Middle frontal gyrus (tissue), 1 donor: ENCODE measurements around the gene EGF.
"Not testable (repeated sequence)": the region's sequence is repeated elsewhere in the genome, so short reads cannot be mapped to it uniquely, and the experiment has no call there.

ENCODE experiments used
- DNase-seq: peaks from one replicate; pipeline ENCODE4 v3.0.0-alpha.2; 2015; ENCODE audit warnings: low spot score; ENCODE audit errors: extremely low spot score

Gene EGF

DNA sequence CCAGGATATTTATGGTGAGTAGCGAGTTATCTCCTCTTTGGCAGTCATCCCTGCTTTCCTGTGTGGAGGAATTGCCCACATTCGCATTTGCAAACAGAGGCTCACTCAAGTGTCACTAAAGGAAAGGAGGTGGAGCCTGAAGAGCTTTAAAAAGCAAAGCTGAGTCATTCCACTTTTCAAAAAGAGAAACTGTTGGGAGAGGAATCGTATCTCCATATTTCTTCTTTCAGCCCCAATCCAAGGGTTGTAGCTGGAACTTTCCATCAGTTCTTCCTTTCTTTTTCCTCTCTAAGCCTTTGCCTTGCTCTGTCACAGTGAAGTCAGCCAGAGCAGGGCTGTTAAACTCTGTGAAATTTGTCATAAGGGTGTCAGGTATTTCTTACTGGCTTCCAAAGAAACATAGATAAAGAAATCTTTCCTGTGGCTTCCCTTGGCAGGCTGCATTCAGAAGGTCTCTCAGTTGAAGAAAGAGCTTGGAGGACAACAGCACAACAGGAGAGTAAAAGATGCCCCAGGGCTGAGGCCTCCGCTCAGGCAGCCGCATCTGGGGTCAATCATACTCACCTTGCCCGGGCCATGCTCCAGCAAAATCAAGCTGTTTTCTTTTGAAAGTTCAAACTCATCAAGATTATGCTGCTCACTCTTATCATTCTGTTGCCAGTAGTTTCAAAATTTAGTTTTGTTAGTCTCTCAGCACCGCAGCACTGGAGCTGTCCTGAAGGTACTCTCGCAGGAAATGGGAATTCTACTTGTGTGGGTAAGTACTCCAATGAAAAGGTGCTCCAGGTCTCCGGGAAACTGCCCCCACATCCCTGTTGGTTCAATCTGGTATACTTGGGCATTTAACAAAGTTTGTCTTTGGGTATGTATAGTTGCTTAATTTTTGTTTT is at the start of gene EGF:
Gene EGF (plus strand): TSS at position 178 of the 890 bp plus-strand sequence. CDS start 453 bp downstream, at position 631.
- peak; percentile 5 for DNase-seq

DNA sequence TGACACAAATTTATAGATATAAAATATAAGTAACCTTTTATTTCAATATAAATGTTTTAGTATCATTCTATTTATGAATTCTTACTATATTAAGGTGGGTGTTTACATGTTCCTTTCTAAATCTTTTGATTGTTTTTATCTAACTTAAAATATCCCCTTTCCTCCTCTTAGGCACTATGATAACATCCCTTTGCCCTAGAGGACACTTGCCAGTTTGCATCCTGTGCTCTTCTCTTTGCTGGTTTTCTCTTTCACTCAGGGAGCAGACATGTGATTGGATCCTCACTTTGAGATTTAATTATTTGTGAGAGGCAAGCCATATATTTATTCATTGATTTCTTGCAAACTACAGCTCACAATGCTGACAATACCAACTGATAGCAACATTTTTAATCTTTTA is 48.5 kb upstream of the EGF start:
- DNase-seq = no peak

DNA sequence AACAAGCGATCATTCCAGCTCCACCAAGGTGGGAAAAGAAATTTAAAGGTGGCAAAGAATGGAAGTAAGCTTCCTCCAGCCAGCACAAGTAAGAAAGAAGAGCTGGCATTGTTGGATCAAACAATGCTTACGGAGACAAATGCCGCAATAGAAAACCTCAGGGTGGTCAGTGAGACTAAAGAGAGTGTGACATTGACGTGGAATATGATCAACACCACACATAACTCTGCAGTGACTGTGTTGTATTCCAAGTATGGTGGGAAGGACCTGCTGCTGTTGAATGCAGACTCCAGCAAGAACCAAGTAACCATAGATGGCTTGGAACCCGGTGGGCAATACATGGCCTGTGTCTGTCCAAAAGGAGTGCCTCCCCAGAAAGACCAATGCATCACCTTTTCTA is 42.6 kb upstream of the EGF start:
- DNase-seq = no peak

DNA sequence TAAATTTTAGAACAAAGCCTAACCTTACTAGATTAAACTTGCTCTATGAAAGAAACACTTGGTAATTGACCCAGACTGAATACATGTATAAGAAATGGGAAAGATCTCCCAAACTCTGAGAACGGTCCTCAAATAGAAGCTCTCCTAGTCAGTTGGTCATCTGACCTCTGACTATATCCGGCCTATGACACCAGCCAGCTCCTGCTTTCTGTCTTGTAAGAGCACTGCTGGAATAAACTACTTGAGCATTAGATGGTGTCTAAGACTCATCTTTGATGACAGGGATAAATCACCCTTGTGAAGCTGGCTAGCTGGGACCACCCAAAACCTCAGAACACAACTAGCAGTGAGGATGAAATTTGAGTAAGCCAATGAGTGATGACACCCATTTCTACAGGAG is 40.6 kb upstream of the EGF start:
- no peak for DNase-seq

DNA sequence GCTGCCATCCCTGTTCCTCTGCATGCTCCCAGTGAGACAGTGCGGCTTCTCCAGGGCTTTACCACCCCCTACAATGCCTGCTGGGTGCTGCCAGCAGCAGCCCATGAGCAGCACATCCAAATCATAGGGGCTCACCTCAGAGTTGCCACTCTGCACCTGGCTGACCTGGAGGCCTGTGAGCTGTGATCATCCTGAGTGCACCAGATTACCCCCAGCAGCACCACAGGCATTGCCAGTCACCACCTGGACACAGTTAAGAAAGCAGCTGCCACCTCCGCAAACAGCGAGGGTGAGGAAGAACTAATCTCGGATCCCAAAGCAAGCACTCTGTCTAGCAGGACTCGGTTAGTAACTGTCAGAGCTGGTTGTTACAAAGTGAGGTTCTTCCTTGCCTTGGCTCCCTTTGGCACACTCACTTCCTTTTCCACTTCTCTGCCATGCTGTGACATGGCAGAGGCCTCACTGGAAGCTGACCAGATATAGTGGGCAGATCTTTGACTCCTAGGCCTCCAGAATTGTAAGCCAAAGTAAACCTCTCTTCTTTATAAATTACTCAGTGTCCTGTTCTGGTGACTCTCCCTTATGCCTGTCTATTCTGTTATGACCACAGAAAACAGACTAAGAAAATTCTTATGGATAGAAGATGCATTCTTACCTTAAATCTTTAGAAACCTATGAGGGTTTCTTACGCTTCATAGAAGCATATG is 39.6 kb upstream of the EGF start:
- no peak for DNase-seq

DNA sequence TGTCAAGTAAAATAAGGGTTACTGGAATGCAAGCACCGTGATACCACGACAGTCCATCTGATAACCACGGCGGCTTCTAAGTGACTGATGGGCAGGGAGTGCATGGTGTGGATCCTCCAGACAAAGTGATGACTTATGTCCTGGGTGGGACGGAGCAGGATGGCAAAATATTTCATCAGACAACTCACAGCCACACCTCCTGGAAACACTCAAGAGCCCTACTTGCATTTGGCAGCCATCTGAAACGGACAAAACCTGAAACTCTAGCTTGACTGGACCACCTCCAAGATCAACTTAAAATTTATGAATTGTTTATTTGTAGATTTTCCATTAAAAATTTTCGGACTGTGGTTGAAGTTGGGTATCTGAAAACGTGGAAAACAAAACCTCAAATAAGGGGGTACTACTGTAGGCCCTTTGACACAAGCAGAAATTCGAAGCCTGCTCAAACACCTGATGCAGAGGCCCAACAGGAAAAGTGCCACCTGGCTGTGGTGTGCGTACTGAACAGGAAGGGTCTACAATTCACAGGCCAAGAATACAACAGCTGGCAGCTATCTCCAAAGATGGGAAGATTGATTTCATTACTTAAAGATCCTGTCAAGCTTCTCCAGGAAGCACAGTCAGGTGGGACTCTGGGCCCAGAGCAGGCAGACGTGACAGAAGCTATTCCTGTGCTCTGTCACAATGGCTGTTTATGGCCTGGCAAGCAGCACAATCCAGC is 38.7 kb upstream of the EGF start:
- no peak for DNase-seq

DNA sequence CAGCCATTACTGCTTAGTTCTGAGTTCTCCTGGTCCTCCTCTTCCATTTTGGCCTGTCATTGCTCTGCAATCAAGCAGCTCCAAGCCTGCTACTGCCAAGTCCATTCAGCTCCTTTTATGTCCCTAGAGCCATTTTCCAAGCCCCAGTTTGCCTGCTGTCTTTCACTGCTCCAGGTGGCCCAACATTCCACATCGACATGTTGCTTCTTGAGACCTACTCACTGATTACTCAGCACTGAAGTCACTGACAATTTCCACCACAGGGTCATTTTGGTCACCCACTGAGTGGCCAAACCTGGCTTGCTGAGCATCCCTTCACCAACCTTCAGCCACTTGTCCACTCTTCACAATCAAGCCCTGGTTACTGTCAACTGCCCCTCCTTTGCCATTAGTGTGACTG is 37.6 kb upstream of the EGF start:
- DNase-seq = no peak

DNA sequence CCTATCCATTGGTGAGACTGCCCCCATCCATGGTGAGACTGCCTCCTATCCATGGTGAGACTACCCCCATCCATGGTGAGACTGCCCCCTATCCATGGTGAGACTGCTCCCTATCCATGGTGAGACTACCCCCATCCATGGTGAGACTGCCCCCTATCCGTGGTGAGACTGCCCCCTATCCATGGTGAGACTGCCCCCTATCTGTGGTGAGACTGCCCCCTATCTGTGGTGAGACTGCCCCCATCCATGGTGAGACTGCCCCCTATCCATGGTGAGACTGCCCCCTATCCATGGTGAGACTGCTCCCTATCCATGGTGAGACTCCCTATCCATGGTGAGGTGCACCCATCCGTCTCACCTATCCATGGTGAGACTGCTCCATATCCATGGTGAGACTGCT is 37.1 kb upstream of the EGF start:
- DNase-seq = not testable (repeated sequence)

DNA sequence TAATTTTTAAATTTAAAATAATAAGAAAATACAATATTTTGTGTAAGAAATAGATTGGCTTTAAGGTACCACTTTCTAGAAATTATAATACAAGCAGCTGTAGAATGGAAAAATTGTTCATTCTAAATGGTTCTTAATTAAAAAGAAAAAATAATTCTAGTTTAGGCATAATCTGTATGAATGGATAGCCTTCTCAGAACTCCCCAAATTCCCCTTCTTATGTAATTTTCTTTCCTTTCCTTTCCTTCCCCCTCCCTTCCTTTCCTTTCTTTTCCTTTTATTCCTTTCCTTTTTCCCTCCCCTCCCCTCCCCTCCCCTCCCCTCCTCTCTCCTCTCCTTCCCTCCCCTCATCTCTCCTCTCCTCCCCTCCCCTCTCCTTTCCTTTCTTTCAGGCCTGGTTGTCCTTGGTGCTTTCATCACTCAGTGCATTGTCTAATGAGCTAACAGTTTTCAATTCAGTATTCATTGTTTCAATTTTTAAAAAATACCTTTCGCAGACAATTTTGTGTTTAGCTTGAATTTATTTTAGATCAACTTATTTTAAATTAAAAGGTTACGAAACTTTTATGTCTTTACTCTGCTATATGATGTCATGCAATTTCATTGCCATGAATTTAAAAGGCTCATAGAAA is 35.9 kb upstream of the EGF start:
- no peak for DNase-seq

DNA sequence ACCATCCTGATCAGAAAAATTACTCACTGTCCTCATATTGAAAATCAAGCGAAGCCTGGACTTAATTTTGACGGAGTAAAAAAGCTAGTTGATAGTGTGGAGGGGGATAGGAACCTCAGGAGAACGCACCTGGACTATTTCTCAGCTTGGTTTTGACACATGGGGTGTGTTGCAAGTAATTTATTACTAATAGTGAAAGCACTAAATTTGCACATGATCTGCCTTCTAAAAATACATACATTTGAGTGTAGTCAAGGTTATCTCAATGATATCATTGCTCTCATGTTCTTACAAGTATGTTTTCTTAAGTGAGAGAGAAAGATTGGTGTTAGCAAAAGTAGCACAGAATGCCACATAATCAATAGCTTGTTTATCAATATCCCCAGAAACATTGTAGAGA is 35.3 kb upstream of the EGF start:
- DNase-seq = no peak

DNA sequence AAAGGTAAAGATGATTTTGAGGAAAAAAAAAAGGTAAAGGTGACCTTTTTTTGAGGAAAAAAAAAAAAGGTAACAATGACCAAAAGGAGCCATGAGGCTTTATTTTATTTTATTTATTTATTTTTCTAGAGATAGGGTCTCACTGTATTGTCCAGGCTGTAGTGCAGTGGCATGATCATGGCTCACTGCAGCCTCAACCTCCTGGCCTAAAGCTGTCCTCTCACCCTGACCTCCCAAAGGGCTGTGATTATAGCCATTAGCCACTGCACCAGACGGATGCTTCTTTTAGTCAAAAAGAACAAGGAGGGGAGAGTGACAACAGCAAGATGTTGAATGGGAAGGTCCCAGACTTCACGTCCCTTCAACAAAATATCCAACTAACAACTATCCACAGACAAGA is 34.3 kb upstream of the EGF start:
- DNase-seq = no peak

DNA sequence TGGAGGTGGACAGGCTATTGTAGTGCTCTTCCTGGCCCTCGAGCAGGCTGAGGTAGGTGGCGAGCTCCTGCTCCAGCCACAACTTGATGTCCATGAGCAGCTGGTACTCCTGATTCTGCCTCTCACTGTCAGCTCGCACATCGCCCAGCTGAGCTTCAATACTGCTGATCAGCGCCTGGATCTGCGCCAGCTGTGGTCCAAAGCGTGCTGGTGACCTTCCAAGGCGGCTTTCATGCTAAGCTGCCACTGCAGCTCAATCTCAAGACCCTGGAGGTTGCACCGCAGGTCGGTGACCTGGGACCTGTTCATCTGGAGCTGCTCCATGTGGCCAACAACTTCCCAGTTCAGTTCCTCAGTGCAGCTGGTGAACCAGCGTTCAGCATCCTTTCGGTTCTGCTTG is 33.6 kb upstream of the EGF start:
- no peak for DNase-seq

DNA sequence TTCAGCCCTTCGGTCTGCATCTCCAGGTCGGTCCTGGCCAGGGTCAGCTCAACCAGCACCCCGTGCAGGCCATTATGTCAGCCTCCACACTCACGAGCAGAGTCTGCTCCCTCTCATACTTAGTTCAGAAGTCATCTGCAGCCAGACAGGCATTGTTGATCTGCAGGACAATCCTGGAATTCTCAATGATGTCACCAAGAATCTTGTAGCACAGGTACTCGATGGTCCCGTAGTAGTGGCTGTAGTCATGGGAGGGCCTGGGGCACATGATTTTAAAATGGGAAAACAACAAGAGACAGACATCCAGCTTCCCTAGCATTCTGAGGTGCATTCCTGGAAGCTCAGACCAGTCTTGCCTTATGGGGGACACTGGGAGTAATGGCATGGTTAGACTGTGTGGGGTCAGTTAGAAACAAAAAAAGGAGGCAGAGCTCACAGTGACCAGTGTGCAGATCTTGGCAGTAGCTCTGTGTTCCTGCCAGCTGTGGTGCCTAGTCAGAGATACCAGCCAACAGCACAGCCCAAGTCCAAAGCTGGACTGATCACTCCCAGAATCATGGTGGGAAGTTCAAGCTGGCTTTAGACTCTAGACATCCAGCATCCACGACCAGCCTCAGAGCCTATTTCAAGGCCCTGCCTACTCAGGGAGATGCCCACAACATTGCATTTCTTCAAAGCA is 32.9 kb upstream of the EGF start:
- DNase-seq = no peak

DNA sequence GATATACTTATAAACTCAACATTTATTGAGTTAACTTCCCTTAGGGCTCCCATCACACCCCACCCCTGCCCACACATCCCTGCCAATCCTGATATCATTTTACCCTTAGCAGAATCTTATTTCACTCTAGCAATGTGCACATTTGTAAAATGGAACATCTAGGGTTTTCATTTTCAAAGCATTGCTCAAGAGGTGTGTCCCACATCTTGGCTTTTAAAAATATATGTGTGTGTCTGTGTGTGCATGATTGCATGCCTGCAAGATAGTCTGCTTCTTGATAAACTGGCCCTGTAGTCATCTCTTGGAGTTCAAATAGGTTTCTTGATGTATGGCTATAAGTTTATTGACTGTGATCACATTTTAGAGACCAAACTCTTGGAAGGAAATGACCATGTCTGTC is 26.4 kb upstream of the EGF start:
- no peak for DNase-seq

DNA sequence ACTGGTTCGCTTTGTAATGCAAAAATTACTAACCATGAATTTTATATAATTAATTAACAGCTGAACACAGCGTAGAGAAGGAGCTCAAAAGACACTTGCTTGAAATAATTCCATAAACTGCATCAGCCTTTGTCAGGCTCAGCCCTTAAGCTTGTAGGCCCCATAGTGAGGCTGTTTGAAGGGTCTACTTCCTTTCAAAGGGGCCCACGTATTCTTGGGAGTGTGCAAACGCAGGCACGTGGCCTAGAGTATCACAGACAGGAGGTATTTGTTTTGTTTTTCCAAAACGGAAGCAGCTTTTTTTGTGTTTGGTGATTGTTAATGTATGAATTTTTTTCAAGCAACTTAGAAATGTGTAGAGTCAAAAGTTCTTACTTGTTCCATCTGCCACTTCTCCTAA is 25.6 kb upstream of the EGF start:
- no peak for DNase-seq

DNA sequence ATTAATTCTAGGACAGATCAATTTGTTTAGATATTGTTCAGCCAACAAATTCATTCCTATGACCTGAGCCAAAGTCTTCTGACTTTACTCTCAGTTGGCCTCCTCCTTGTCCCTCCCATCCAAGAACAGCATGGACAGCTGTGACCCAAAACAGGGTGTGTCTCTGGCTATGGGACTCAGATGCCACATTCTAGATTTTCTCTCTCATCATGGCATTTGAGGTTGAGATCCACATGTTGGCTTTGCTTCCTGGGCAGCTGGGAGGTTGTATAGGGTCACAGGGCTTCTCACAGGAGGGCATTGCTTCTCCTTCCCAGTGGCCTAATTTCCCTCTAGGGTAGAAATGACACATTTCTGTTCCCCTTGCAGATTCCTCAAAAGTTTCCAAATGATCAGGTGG is 22.6 kb upstream of the EGF start:
- no peak for DNase-seq

DNA sequence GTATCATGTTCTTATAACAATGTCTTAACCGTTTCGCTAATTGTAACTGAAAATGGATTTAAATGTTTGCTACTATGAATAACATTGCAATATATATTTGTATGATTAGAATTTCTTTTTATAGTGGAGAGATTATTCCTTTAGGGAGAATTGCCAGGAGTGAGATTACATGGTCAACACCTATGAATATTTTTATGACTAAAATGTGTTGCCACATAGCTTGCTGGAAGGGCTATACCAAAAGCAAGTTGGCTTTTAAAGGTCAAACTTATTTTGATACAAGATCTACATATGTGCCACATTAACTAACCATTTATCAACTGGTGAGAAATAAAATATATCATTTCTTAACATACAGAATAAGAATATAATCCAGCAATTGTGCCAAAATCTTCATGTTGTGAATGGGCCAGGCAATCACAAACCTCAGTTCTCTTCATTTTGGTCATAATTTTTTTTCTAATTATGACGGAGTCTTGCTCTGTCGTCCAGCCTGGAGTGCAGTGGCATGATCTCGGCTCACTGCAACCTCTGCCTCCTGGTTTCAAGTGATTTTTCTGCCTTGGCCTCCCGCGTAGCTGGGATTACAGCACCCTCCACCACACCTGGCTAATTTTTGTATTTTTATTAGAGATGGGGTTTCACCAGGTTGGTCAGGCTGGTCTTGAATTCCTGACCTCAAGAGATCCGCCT is 10.0 kb upstream of the EGF start:
- no peak for DNase-seq

DNA sequence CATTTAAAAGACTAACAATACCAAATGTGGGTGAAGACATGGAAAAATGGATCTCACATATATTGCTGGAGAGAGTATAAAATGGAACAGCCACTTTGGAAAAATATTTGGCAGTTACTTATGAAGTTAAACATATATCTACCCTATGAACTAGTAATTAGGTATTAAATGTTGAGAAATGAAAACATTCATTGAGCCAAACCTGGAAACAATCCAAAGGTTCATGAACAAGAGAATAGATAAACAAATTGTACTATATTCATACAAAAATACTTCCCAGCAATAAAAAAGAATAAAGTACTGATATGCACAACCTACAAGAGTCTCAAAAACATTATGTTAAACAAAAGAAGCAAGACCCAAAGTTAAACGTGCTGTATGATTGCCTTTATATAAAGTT is 4.0 kb upstream of the EGF start:
- DNase-seq = no peak

DNA sequence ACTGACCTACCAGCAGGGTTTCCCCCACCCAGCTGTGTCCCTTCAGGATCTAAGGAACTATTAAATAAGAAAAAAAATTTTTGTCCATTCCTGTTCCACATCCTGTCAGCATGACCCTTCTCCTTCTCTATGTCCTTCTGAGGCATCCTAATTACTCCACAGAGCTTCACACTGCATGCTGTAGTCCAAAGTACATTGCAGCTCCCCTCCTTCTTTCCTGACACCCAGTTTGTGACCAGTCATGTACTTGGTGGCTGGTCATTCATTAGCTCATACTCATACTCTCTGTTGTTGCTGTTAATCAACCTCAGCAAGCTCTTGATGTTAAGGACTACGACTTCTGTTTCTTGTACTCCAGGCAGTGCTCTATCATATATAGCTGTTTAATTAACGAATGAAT is 2.4 kb upstream of the EGF start:
- DNase-seq = no peak

DNA sequence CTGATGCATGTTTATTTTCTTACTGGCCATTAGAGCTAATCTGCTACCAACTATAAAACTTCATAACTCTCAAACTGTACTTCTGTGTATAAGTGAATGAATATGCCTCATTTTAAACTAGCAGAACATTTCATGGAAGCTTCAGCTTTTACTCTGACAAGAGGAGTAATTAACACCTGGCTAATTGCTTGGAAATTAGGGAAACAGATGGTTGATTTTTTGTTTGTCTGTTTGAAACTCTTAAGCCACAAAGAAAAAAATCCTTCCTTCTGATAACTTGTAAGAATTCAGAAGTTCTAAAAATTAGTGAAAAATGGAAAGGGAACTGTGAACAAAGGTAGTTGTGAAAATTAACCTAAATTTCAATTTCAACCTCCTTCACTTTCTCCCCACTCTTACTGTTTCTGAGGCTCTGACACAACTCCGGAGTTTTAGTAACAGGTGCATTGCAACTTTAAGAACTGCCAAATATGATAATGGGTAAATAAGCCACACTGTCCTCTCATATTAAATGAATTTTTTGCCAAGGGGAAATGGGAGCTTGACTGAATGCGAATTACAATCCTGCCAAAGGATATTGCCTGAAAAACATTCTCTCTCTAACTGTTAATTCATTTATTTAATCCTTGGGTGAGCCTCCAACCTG is 1.0 kb downstream of the EGF start:
- no peak for DNase-seq
